ENCODE results near the gene TOM1L1. TPM values are rescaled to one million over a fixed set of nuclear protein-coding genes. Genes with fewer than 3 reads are reported as not detected.

Gene TOM1L1
- total RNA-seq, 1 donor from 2014 or later: 76.0 TPM

DNA sequence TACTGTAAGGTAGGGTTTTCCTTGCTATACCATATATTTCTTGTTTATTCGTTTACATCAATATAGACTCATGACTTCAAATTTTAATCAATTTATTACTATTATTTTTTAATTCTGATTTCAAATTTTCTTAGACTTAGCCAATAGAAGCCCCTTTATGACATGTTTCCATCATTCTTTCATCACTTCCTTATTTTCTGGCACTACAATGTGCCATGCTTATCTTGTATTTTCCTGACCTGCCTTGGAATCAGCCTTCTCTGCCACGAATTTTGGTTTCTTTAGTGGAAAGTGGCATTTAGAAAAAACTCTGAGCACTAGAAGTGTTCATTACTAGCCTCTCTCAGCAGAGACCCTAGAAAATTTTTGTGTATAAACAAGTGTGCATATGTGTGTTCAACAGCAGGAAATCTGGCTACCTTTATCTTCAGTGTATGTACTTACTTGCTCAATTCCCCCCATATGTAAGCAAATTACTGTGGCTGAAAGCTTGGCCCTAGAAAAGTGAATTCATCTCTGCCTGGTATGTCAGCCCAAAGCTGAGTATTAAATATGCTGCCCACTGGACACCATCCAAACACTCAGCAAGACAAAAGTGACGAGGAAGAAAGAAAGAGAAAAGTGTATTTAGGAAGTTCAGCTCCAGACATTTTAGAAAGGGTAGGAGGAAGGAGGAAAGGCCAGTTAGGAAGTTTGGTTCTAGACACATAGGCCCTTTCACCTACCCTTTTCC, 71.9 kb downstream of the TOM1L1 start:
- no peak for TF ChIP-seq CTCF (IDR thresholded peaks at IDR 0.05; ENCODE audit: insufficient read depth, low read length, poor library complexity, severe bottlenecking)
- DNase-seq (ENCODE audit: low read depth): no peak
- no peaks in the 10 kb centered on the region for H3K27me3 ChIP-seq (ENCODE audit: control insufficient read depth, insufficient read depth, low read length)
- no peaks in the 10 kb centered on the region for H3K36me3 ChIP-seq (ENCODE audit: control insufficient read depth, insufficient read depth, low read length)
- H3K4me3 ChIP-seq (ENCODE audit: low read depth, low read length): no peak overlapping the region

GRCh38 chr17:54974759-54975158, 74.1 kb downstream of the TOM1L1 start:
- Histone ChIP-seq H3K4me3 (ENCODE audit: low read depth, low read length) (no peak overlapping the region), H3K36me3 (ENCODE audit: control insufficient read depth, insufficient read depth, low read length) (no peaks in the 10 kb centered on the region), H3K27me3 (ENCODE audit: control insufficient read depth, insufficient read depth, low read length) (no peaks in the 10 kb centered on the region)
- TF ChIP-seq CTCF (IDR thresholded peaks at IDR 0.05; ENCODE audit: insufficient read depth, low read length, poor library complexity, severe bottlenecking): no peak
- no peak for DNase-seq (ENCODE audit: low read depth)

DNA sequence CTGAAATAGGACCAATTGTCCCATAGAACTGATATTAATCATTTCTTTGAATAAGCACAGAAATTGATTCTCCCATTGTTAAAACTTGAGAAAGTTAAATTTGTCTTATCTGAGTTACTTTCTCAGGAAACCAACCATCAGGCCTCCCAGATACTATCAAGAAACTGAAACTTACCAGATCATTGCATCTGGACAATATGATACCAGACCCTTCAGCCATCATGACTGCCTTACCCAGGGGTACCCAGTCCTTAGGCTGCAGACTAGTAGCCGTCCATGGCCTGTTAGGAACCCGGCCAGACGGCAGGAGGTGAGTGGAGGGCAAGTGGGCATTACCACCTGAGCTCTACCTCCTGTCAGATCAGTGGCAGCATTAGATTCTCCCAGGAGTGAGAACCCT, 75.7 kb downstream of the TOM1L1 start:
- no peak for DNase-seq (ENCODE audit: low read depth)
- Histone ChIP-seq H3K27me3 (ENCODE audit: control insufficient read depth, insufficient read depth, low read length) (no peaks in the 10 kb centered on the region), H3K4me3 (ENCODE audit: low read depth, low read length) (no peak overlapping the region), H3K36me3 (ENCODE audit: control insufficient read depth, insufficient read depth, low read length) (no peaks in the 10 kb centered on the region)
- no peak for TF ChIP-seq CTCF (IDR thresholded peaks at IDR 0.05; ENCODE audit: insufficient read depth, low read length, poor library complexity, severe bottlenecking)

GRCh38 chr17:54977744-54978143, 77.1 kb downstream of the TOM1L1 start:
- Histone ChIP-seq H3K4me3 (ENCODE audit: low read depth, low read length) (no peak overlapping the region), H3K36me3 (ENCODE audit: control insufficient read depth, insufficient read depth, low read length) (no peaks in the 10 kb centered on the region)

GRCh38 chr17:54979657-54980056, 79.0 kb downstream of the TOM1L1 start:
- TF ChIP-seq CTCF (IDR thresholded peaks at IDR 0.05; ENCODE audit: insufficient read depth, low read length, poor library complexity, severe bottlenecking): no peak
- Histone ChIP-seq H3K4me3 (ENCODE audit: low read depth, low read length) (no peak overlapping the region), H3K36me3 (ENCODE audit: control insufficient read depth, insufficient read depth, low read length) (no peaks in the 10 kb centered on the region), H3K27me3 (ENCODE audit: control insufficient read depth, insufficient read depth, low read length) (no peaks in the 10 kb centered on the region)
- no peak for DNase-seq (ENCODE audit: low read depth)

More at GRCh38 chr17:54977744-54978143, 77.1 kb downstream of the TOM1L1 start:
- no peak for TF ChIP-seq CTCF (IDR thresholded peaks at IDR 0.05; ENCODE audit: insufficient read depth, low read length, poor library complexity, severe bottlenecking)
- no peaks in the 10 kb centered on the region for H3K27me3 ChIP-seq (ENCODE audit: control insufficient read depth, insufficient read depth, low read length)
- DNase-seq (ENCODE audit: low read depth): no peak

DNA sequence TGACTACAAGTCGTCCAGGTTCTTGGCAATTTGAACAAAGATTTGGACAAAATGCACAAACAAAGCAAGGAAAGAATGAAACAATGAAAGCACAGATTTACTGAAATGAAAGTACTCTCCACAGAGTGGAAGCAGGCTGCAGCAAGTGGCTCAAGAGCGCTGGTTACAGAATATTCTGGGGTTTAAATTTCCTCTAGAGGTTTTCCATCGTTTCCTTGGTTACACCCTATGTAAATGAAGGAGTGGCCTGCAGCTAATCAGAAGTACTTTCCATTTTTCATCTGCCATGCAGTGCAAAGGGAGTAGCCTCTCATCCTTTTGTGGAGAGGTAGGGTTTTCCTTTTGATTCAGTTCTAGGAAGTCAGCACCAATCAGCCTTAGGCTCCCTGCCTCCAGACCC, 79.7 kb downstream of the TOM1L1 start:
- TF ChIP-seq CTCF (IDR thresholded peaks at IDR 0.05; ENCODE audit: insufficient read depth, low read length, poor library complexity, severe bottlenecking): no peak

More for the DNA sequence above, 79.7 kb downstream of the TOM1L1 start:
- no peak for DNase-seq (ENCODE audit: low read depth)
- H3K27me3 ChIP-seq (ENCODE audit: control insufficient read depth, insufficient read depth, low read length): no peaks in the 10 kb centered on the region
- no peaks in the 10 kb centered on the region for H3K36me3 ChIP-seq (ENCODE audit: control insufficient read depth, insufficient read depth, low read length)
- no peak overlapping the region for H3K4me3 ChIP-seq (ENCODE audit: low read depth, low read length)
